GM11168 (cell line): ENCODE data around the gene LIN52.

Source experiments
- in situ Hi-C: fragments of 300-500 bp; cut with MboI; formaldehyde crosslinking; loops from one replicate; pipeline ENCODE4 v1.12.0; 2022; ENCODE audit warnings: low sequenced_read_pairs; ENCODE audit not compliant: unreplicated experiment

Gene LIN52

GRCh38 chr14:74219277-74220205, 134.8 kb downstream of the LIN52 start:
- in situ Hi-C loops = no loop called here

GRCh38 chr14:74220991-74221390, 136.2 kb downstream of the LIN52 start:
- in situ Hi-C loops = no loop called here

GRCh38 chr14:74221741-74222140, 137.0 kb downstream of the LIN52 start:
- in situ Hi-C loops = no loop called here

DNA sequence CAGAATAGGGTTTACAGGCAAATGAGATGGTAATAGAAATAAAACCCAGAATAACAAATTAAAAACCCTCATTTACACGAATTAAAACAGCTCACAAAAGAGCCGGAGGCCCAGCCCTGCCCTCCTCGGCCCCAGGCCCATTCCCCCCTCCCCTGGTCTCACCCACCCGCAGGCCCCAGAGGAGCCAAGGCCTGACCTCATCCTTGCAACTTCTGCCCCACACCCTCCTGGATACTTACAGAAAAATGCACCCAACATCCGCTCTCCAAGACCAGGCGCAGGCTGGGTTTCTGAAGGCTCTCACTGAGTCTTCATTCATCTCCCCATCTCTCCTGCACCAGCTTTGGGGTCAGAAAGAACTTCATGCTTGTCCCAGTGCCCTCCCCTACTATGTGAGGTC, 138.3 kb downstream of the LIN52 start:
- in situ Hi-C loops = no loop called here

- in situ Hi-C loops = no loop called here
Measured at GRCh38 chr14:74231784-74232183, 147.0 kb downstream of the LIN52 start.

DNA sequence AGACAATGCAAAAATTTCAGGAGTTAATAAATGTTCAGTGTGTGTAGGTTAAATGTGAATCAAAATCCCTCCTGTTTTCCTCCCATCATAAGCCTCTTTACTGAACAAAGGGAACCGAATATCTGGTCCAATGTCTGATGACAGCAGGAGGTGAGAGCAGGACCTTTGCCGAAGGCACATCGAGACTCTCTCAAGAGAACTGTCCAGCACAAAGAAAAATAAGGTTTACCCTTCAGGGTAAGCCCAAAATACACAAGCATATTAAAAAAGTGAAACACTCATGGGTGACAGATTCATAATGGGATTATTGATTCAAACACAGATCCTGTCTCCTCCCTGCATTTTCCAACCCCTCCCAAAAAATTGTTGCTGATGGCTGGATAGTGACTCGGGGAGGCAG, 150.3 kb downstream of the LIN52 start:
- in situ Hi-C loops = no loop called here

DNA sequence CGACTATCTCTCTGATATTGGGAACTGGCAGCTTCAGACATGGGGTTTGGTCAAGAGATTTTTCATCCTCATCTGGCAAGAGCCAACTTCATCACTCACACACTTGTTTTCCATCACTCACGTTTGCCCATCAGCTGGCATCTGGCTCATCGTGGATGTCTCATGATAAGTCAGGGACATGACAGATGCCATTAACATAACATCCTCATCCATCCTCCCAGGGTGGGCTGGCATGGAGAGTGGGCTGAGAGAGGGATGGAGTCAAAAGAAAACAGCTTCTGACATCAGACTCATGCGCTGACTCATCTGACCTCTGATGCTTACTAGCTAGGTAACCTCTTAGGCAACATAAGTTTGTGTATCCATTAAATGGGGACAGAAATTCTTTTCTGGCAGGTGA, 152.7 kb downstream of the LIN52 start:
- in situ Hi-C loops = no loop called here

DNA sequence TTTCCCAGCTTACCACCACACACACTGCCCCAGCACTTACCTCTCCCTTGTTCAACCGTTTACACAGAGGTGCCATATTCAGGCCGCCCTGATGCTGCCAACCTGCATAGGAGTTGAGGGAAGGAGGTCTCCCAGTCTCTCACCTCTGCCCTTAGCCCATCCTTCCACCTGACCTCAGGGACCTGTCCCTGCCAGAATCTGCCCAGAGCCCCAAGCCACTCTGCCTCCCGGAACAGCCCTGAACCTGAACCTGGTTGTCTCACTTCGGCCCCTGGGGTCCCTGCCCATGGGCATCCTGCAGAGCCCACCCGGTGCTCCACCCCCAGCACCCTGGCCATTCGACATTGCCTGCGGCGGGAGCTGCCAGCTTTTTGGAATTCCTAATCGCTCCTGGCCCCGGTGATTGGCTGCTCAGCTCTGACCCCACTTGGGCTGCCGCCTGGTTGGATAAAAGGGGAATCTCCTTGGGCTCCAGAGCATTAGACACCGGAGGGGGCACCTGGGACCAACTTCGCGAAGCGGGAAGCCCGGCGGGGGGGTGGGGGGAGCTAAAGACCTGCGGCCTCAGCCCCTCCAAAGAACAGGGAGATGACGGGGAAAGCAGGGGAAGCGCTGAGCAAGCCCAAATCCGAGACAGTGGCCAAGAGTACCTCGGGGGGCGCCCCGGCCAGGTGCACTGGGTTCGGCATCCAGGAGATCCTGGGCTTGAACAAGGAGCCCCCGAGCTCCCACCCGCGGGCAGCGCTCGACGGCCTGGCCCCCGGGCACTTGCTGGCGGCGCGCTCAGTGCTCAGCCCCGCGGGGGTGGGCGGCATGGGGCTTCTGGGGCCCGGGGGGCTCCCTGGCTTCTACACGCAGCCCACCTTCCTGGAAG, 154.5 kb downstream of the LIN52 start, which contains the start of gene VSX2:
Gene VSX2, plus strand, starts transcription at position 476 of the 874 bp plus-strand sequence. Its CDS starts 113 bp downstream, at position 589.
- in situ Hi-C loops = no loop called here

- in situ Hi-C loops = no loop called here
Measured at GRCh38 chr14:74239848-74240793, 155.4 kb downstream of the LIN52 start.

GRCh38 chr14:74240794-74241651, 156.3 kb downstream of the LIN52 start:
- in situ Hi-C loops = no loop called here

- in situ Hi-C loops = no loop called here
Measured at GRCh38 chr14:74241652-74242017, 156.9 kb downstream of the LIN52 start.

DNA sequence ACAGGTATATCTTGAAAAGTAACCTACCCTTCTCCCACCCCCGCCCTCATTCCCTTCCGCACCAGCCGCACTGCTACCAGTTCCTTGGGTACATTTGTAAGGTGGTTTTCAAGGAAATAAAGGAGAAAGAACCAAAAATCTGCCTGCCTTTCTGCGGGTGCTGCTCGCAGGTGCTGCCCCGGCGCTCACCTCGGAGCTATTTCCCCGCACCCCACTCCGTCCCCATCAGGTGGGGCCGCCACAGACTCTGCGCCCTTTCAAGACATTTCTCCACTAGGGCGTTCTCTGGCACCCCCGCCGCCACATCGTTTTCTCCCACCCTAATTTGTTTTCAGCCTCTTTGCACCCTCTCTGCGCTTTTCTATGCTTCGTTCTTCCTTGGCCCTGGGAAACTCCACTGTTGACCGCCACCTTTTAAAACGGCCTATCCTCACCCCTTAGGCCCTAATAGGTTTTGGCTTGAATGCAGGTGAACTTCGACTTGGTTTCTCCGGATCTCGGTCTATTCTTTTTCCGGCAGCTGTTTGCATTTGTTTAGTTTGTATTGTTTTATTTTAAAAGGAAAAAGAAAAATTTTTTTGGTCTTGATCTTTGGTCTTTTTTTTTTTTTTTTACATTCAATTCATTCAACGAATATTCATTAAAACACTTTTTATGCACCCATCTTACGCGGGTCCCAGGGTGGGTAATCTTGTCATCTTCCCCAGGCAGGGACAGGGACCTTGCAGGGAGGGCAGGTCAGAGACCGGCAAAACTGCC, 157.4 kb downstream of the LIN52 start:
- in situ Hi-C loops = no loop called here

- in situ Hi-C loops = no loop called here
Measured at GRCh38 chr14:74242780-74243042, 158.0 kb downstream of the LIN52 start.

- in situ Hi-C loops = no loop called here
Measured at GRCh38 chr14:74243051-74243450, 158.3 kb downstream of the LIN52 start.

GRCh38 chr14:74244115-74244514, 159.4 kb downstream of the LIN52 start:
- in situ Hi-C loops = no loop called here

DNA sequence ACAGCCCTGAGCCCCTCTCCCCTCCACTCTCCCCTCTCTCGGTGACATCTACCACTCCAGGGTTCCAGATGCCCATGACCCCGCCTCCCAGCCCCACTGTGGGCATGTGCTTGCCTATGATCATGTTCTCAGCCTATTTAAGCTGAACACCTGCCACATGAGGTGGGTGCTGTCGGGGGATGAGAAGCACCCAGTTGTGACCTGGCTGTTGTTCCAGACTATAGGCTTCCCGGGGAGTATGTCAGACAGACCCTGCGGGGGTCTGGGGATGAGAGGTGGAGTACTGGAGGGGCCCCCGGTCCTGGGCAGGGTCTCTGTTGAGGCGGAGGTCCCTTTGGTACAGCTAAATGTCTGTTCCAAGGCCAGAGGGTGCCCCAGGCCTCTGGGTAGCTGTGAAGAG, 160.5 kb downstream of the LIN52 start:
- in situ Hi-C loops = no loop called here

DNA sequence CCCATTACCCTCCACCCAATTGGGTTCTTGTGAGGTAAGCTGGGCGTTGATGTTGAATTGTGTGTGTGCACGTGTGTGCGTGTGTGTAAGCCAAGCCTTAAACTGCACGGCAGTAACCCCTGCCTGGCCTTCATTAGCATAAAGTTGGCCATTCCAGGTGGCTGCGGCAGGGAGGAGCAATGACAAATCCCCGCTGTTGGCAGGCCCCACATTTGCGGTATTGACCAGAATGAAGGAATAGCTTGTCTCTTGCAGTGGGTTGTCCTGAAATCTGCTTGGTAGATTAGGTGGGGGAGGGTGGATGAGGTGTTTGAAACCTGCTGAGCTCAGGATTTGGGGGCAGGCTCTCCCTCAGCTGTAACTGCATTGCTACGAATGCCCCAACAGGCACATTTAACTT, 161.8 kb downstream of the LIN52 start:
- in situ Hi-C loops = no loop called here

- in situ Hi-C loops = no loop called here
Measured at GRCh38 chr14:74248017-74248416, 163.3 kb downstream of the LIN52 start.
